ENCODE data around the gene SLC25A28. TPM values are rescaled to one million over a fixed set of nuclear protein-coding genes. Genes with fewer than 3 reads are reported as not detected.

The SLC25A28 gene
- total and polyA plus RNA-seq, 2 experiments from 2014 or later = 12.4 to 15.5 TPM

GRCh38 chr10:99660662-99661376 is 40.6 kb upstream of the SLC25A28 start:
- Histone ChIP-seq H3K4me2 (no peak overlapping the region), H3K27me3 (ENCODE audit: insufficient read depth) (peaks cover 14% of the 10 kb centered on the region), H3K4me1 (ENCODE audit: insufficient read depth) (peaks cover 3% of the 10 kb centered on the region; the same call in 1 of the 2 replicates), H2AFZ (no peak overlapping the region), H3K4me3 (no peak overlapping the region), H3K36me3 (ENCODE audit: insufficient read depth) (no peaks in the 10 kb centered on the region), H4K20me1 (replicated peaks; ENCODE audit: insufficient read depth) (no peaks in the 10 kb centered on the region), H3K79me2 (replicated peaks; ENCODE audit: insufficient read depth) (no peaks in the 10 kb centered on the region), H3F3A (replicated peaks; ENCODE audit: low read depth) (no peaks in the 10 kb centered on the region), H3K27ac (ENCODE audit: low read depth) (no peak overlapping the region), H3K9me2 (ENCODE audit: insufficient read depth) (no peaks in the 10 kb centered on the region)
- no peaks in the 10 kb centered on the region for H3K9me3 Mint-ChIP-seq
- 0 out of 3 replicates have a peak, but pooled peaks cover 3% of the 10 kb centered on the region for H3K36me3 Mint-ChIP-seq (ENCODE audit: low read depth)
- peaks cover 13% of the 10 kb centered on the region for H3K4me1 Mint-ChIP-seq
- H3K27me3 Mint-ChIP-seq (ENCODE audit: insufficient read depth, low read depth, poor library complexity) = peaks cover 11% of the 10 kb centered on the region
- DNase-seq (ENCODE audit: low spot score) = no peak
- TF ChIP-seq POLR2AphosphoS5 (IDR thresholded peaks at IDR 0.05; ENCODE audit: low read depth) (no peak), EZH2 (IDR thresholded peaks at IDR 0.05; ENCODE audit: low read depth, unreplicated experiment) (no peak), EZH2phosphoT487 (IDR thresholded peaks at IDR 0.05; ENCODE audit: unreplicated experiment) (no peak), REST (IDR thresholded peaks at IDR 0.05; ENCODE audit: unreplicated experiment) (no peak), ZNF114 (CRISPR knock-in tag; IDR thresholded peaks at IDR 0.05) (no peak), JUNB (IDR thresholded peaks at IDR 0.05; ENCODE audit: unreplicated experiment) (no peak), STAT1 (IDR thresholded peaks at IDR 0.05; ENCODE audit: unreplicated experiment) (no peak), CREB1 (CRISPR knock-in tag; IDR thresholded peaks at IDR 0.05; ENCODE audit: low read depth) (no peak), ZNF331 (CRISPR knock-in tag; IDR thresholded peaks at IDR 0.05; ENCODE audit: low read depth) (no peak), NANOG (IDR thresholded peaks at IDR 0.05; ENCODE audit: borderline replicate concordance) (no peak)
- TF ChIP-seq, protein P1, sequence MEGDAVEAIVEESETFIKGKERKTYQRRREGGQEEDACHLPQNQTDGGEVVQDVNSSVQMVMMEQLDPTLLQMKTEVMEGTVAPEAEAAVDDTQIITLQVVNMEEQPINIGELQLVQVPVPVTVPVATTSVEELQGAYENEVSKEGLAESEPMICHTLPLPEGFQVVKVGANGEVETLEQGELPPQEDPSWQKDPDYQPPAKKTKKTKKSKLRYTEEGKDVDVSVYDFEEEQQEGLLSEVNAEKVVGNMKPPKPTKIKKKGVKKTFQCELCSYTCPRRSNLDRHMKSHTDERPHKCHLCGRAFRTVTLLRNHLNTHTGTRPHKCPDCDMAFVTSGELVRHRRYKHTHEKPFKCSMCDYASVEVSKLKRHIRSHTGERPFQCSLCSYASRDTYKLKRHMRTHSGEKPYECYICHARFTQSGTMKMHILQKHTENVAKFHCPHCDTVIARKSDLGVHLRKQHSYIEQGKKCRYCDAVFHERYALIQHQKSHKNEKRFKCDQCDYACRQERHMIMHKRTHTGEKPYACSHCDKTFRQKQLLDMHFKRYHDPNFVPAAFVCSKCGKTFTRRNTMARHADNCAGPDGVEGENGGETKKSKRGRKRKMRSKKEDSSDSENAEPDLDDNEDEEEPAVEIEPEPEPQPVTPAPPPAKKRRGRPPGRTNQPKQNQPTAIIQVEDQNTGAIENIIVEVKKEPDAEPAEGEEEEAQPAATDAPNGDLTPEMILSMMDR (conservative IDR thresholded peaks at IDR 0.05; ENCODE audit: low read depth in 2 of 2) = no peak
- TF ChIP-seq, protein P2, sequence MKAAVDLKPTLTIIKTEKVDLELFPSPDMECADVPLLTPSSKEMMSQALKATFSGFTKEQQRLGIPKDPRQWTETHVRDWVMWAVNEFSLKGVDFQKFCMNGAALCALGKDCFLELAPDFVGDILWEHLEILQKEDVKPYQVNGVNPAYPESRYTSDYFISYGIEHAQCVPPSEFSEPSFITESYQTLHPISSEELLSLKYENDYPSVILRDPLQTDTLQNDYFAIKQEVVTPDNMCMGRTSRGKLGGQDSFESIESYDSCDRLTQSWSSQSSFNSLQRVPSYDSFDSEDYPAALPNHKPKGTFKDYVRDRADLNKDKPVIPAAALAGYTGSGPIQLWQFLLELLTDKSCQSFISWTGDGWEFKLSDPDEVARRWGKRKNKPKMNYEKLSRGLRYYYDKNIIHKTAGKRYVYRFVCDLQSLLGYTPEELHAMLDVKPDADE (IDR thresholded peaks at IDR 0.05) = no peak
- TF ChIP-seq, protein P3, sequence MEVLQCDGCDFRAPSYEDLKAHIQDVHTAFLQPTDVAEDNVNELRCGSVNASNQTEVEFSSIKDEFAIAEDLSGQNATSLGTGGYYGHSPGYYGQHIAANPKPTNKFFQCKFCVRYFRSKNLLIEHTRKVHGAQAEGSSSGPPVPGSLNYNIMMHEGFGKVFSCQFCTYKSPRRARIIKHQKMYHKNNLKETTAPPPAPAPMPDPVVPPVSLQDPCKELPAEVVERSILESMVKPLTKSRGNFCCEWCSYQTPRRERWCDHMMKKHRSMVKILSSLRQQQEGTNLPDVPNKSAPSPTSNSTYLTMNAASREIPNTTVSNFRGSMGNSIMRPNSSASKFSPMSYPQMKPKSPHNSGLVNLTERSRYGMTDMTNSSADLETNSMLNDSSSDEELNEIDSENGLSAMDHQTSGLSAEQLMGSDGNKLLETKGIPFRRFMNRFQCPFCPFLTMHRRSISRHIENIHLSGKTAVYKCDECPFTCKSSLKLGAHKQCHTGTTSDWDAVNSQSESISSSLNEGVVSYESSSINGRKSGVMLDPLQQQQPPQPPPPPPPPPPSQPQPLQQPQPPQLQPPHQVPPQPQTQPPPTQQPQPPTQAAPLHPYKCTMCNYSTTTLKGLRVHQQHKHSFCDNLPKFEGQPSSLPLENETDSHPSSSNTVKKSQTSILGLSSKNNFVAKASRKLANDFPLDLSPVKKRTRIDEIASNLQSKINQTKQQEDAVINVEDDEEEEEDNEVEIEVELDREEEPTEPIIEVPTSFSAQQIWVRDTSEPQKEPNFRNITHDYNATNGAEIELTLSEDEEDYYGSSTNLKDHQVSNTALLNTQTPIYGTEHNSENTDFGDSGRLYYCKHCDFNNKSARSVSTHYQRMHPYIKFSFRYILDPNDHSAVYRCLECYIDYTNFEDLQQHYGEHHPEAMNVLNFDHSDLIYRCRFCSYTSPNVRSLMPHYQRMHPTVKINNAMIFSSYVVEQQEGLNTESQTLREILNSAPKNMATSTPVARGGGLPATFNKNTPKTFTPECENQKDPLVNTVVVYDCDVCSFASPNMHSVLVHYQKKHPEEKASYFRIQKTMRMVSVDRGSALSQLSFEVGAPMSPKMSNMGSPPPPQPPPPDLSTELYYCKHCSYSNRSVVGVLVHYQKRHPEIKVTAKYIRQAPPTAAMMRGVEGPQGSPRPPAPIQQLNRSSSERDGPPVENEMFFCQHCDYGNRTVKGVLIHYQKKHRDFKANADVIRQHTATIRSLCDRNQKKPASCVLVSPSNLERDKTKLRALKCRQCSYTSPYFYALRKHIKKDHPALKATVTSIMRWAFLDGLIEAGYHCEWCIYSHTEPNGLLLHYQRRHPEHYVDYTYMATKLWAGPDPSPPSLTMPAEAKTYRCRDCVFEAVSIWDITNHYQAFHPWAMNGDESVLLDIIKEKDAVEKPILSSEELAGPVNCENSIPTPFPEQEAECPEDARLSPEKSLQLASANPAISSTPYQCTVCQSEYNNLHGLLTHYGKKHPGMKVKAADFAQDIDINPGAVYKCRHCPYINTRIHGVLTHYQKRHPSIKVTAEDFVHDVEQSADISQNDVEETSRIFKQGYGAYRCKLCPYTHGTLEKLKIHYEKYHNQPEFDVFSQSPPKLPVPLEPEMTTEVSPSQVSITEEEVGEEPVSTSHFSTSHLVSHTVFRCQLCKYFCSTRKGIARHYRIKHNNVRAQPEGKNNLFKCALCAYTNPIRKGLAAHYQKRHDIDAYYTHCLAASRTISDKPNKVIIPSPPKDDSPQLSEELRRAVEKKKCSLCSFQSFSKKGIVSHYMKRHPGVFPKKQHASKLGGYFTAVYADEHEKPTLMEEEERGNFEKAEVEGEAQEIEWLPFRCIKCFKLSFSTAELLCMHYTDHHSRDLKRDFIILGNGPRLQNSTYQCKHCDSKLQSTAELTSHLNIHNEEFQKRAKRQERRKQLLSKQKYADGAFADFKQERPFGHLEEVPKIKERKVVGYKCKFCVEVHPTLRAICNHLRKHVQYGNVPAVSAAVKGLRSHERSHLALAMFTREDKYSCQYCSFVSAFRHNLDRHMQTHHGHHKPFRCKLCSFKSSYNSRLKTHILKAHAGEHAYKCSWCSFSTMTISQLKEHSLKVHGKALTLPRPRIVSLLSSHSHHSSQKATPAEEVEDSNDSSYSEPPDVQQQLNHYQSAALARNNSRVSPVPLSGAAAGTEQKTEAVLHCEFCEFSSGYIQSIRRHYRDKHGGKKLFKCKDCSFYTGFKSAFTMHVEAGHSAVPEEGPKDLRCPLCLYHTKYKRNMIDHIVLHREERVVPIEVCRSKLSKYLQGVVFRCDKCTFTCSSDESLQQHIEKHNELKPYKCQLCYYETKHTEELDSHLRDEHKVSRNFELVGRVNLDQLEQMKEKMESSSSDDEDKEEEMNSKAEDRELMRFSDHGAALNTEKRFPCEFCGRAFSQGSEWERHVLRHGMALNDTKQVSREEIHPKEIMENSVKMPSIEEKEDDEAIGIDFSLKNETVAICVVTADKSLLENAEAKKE (CRISPR knock-in tag; IDR thresholded peaks at IDR 0.05) = no peak
- no peak overlapping the region for H3K27ac Mint-ChIP-seq
- H3K4me3 Mint-ChIP-seq = no peak overlapping the region; the same call in 2 of the 3 replicates
- ATAC-seq = no peak
